Endothelial cell of umbilical vein (primary cell): ENCODE data around the gene KRTAP10-2.

Source experiments
- CTCF ChIP-seq, 2 donors: IDR thresholded peaks; 1 replicate in 1 of 2; 2 replicates in 1 of 2; pipeline ENCODE4 v1.5.1; 2011; ENCODE audit warnings: low read length in 2 of 2, mild to moderate bottlenecking in 2 of 2, moderate library complexity in 2 of 2, control low read depth in 1 of 2, inconsistent platforms in 1 of 2, low read depth in 1 of 2; ENCODE audit not compliant: insufficient read depth in 1 of 2; ENCODE audit errors: extremely low read depth in 1 of 2
- EZH2 ChIP-seq: IDR thresholded peaks from 2 replicates; pipeline ENCODE4 v1.6.1; 2012; ENCODE audit warnings: borderline replicate concordance, low read depth, mild to moderate bottlenecking, moderate library complexity, low read length, inconsistent platforms; ENCODE audit not compliant: severe bottlenecking
- MAX ChIP-seq: IDR thresholded peaks from 2 replicates; pipeline ENCODE4 v1.6.1; 2011; ENCODE audit not compliant: insufficient read depth, insufficient read length
- POLR2AphosphoS5 ChIP-seq: IDR thresholded peaks from 2 replicates; pipeline ENCODE4 v1.6.1; 2012; ENCODE audit warnings: low read depth, mild to moderate bottlenecking, control low read depth, low read length, moderate library complexity; ENCODE audit not compliant: insufficient read depth

- TF ChIP-seq CTCF (IDR thresholded peaks at IDR 0.05; ENCODE audit: extremely low read depth in 1 of 2, insufficient read depth in 1 of 2, low read depth in 1 of 2, low read length in 2 of 2) (no peak), MAX (no peak), POLR2AphosphoS5 (no peak), EZH2 (no peak)
Measured at GRCh38 chr21:44533121-44533890, 18.0 kb downstream of the KRTAP10-2 start.
